Activated T-cell treated with anti-CD3 and anti-CD28 coated beads for 48 hours (primary cell): Measurements from ENCODE around the gene JAZF1.

Experiments
- DNase-seq: peaks from one replicate; pipeline ENCODE4 v3.0.0-alpha.2; 2020; ENCODE audit warnings: low read depth

The JAZF1 gene

GRCh38 chr7:28165961-28166955, 14.3 kb downstream of the JAZF1 start:
- DNase-seq, result no peak

- DNase-seq, result no peak
These were observed 15.3 kb downstream of the JAZF1 start for GRCh38 chr7:28165261-28165660.

DNA sequence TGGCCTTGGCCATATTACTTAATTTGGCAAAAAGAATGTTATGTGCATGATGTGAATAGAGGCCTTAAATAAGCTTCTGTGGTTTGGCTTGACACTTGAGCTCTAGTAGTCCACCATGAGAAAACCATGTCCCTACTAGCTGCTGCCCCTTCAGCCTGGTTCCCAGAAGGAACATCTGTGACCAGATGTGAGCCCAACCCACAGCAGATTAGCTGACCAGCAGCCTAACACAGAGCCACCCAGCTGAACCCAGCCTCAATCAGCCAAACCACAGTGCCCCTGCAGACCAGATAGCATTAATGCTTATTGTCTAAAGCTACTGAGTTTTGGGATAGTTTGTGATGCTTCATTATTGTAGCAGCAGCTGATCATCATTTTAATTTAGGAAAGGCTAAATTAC, 16.6 kb downstream of the JAZF1 start:
- DNase-seq, result no peak

GRCh38 chr7:28161331-28161730, 19.3 kb downstream of the JAZF1 start:
- DNase-seq, result no peak

DNA sequence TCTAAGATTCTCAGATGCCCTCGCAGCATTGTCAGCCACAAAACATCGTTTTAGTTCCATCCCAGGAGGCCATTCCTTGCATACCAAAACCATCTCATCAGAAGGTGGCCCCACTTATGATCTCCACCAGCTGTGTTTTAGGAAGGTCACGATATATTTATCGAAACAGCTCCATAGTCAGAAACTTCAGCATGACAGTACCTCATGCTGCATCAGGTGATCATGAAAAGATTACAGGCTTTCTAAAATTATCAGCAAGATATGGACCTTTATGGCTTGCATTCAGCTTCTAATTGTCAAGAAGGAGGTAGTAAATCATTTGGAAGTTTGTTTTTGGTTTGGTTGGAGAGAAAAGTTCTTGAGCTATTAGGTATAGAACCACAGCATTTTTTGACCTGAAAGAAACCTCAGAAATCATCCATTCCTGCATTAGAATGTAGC, 20.0 kb downstream of the JAZF1 start:
- DNase-seq, result no peak

DNA sequence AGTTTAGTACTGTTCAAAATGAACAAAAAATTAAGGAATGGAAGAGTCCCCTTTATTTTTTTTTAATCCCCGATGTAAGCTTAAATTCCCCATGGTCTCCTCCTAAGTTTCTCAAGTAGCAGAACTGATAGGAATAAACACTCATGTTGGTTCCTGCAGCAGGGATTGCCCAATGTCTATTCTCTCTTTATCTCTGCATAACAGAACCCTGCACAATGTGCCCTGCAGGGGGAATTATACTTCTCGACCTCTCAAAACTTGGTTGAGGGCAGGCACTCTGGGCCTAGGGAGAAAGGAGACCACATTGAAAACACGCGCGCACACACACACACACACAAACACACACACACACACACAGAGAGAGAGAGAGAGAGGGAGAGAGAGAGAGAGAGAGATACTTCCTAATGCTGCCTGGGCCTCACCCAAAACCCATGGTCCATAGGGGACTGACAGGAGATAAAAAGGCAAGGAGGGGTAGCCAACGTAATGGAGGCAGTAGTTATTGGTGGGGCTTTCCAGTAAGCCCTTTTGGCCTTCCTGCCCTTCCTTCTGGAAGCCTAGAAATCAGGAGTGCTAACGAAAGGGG, 22.7 kb downstream of the JAZF1 start:
- DNase-seq, result no peak

DNA sequence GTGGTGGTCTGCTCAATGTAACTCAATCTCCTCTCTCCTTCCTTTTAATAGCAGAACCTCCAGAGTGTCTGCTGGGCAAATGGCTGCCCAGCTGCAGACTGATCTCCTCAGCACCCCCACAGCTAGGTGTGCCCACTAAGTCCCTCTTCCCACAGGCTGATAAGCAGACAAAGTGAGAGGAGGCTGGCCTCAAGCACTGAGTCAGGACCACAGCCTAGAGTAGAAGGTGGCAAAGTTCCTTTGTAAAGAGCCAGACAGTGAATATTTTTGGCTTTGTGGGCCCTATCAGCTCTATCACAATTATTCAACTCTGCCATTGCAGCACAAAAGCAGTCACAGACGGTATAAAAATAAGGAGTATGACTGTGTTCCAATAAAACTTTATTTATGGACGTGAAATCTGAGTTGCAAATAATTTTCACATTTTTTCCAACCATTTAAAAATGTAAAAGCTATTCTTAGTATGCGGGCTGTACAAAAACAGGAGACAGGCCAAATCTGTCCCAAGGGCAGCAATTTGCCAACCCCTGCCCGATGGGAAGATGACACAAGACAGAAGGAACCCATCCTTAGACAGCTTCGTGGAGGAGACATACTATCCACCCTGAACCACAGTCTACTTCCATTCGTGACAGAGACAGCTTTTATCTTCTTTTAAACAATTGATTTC, 23.4 kb downstream of the JAZF1 start:
- DNase-seq, result no peak

- DNase-seq, result no peak
These were observed 24.2 kb downstream of the JAZF1 start for GRCh38 chr7:28156401-28156800.

DNA sequence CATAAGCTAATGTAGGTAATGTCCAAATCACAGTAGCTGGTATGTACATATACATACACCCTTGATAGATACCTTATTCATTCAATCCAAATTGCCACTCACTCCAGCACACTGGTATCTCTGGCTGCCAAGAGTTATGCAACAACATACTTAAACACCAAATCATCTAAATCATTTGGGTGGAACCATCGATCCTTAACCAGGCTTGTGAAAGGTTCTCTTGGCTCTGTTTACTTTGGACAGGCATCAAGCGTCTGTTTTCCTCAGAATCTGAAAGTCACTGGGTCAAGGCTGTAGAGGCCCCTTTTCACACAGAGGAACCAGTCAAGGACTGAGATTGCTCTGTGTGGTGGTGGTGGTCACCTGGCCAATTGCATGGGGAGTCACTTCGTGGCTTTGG, 24.6 kb downstream of the JAZF1 start:
- no peak for DNase-seq

DNA sequence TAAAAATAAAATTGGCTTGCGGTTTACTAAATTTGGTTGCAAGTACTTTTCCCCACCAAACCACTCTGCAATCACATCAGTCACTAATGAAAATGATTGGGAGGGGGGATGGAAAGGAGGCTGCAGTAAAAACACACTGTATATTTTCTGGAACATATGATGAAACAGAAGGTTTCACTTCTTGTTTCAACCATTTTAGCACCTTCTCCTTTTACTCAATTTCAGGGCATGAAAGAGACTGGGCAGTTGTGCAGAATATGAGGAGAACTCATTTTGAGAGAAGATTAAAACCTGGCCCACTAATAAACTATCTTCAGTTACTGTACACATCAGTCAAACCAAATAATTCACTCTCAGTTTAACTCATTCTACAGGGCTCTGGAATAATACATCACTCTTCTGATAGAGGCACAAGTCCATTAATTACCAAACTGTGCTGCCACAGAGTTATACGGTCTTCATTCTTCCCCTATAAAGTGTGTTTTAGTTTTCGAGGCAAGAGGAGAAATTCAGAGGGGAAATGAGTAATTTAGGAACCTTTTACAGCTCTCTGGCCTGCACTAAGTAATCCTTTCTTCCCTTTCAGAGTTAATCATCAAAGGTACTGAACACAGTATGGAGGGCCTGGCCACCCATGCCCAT, 25.5 kb downstream of the JAZF1 start:
- no peak for DNase-seq

DNA sequence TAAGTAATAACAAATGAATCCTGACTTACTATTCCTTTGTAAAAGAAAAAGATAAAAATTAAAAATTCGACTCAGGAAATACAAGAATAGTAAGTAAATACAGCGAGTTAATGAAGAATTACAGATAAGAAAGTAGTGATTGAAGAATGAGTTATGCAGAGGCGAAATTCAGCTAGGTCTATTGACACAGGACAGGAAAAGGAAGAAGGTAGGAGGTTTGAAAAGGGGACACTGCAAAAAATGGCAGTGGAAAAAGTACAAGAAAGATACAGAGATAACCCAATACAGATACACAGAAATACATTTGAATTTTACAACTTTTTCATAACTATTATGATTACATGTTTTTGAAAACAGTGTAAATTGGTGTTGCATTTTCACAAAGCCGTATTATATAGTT, 28.0 kb downstream of the JAZF1 start:
- DNase-seq, result no peak

- DNase-seq, result no peak
These were observed 28.6 kb downstream of the JAZF1 start for GRCh38 chr7:28151965-28152364.

DNA sequence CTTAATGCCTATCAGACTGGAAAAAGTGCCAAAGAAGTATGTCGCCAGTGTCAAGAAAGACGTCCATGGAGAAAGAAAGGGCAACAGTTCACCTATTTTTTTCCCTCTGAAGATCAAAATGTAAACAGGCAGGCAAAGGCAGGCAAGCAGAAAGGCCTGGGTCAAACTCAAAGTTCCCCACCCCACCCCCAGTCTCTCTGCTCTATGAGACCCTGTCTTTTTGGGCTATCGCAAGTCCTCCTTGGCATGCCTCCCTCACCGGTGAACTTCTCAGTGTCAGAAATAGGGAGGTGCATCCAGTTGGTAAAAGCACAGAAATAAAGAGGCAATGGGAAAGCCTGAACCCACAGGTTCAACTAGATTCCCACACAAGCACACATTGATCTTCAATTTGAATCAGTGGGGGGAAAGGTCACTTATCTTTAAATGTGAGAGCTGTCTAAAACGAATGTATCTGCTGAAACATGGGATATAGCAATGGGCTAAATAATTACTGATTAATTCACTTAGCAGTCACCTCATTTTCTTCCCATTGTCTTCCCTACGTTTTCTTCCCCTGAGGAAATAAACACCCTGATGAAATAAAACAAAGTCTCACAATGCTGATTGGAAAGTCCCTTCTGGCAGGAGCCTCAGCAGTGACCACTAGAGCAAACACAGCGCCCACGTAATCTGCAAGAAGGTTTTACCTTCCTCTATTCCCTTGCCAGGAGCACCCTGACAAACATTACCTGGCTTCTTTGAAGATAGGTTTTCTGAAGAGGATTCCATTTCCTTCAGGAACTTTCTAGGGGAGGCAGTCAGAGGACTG, 31.1 kb downstream of the JAZF1 start:
- no peak for DNase-seq

GRCh38 chr7:28145931-28146330, 34.7 kb downstream of the JAZF1 start:
- no peak for DNase-seq

- no peak for DNase-seq
These were observed 35.4 kb downstream of the JAZF1 start for GRCh38 chr7:28145090-28145626.

GRCh38 chr7:28144266-28144665, 36.3 kb downstream of the JAZF1 start:
- DNase-seq, result no peak

GRCh38 chr7:28142650-28143049, 37.9 kb downstream of the JAZF1 start:
- DNase-seq, result no peak

DNA sequence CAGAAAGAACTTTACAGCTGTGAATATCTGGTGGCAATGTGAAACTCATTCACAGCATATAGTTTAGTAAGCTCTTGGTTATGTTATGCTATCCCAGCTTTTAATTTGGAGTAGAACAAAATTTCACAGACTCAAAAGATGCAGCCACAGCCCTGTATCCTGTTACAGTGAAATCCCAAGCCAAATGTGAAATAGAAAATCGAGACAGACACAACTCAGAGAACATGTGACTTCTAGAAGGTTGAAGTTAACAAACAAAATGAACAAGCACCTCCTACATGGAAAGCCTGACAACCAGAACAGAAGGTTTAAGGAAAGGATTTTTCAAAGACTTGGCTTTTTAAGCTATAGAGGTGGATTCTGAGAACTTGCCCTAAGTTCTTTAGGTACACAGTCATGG, 39.6 kb downstream of the JAZF1 start:
- DNase-seq, result no peak

GRCh38 chr7:28138837-28139236, 41.8 kb downstream of the JAZF1 start:
- no peak for DNase-seq

- DNase-seq, result no peak
These were observed 43.1 kb downstream of the JAZF1 start for GRCh38 chr7:28137463-28137862.

GRCh38 chr7:28136885-28137284, 43.7 kb downstream of the JAZF1 start:
- no peak for DNase-seq
